Measurements from ENCODE around the gene SURF4. TPM values are rescaled to one million over a fixed set of nuclear protein-coding genes. Genes with fewer than 3 reads are reported as not detected.

The SURF4 gene
- total RNA-seq, 2 experiments from 2014 or later = 358 to 368 TPM

DNA sequence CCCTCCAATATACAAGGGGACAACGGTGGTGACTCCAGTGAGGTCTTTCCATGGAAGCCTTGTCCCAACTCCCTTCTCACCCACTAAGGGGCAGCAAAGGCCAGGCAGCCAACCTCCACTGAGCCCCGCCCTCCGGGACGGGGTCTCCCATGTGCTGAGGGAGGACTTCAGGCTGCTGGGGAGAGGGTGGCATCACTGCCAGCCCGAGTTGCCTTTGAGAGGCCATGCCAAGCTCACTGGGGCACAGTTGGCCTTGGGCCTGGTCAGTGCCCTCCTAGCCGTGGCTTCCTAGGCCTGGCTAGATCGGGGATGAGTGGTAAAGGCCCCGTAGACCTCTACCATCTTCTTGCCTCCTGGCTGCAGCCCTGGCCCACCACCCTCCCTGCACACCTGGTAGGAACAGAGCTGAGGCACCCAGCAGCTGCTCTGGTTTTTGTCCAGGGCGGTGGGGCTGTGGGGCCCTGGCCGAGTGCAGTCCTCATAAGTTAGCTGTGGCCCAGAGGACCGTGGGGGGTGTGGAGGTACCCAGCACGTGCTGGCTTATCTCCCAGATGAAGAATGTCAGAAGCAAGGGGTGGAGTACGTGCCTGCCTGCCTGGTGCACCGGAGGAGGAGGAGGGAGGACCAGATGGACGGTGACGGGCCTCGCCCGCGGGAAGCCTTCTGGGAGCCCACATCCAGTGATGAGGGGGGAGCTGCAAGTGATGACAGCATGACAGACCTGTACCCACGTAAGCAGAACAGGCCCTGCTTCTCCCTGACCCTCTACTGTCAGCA lies 16.3 kb downstream of the SURF4 start:
- H3K4me3 Mint-ChIP-seq = no peak overlapping the region
- H3K27me3 Mint-ChIP-seq = no peaks in the 10 kb centered on the region
- peak; percentile 56 for DNase-seq
- peaks cover 42% of the 10 kb centered on the region for H3K36me3 Mint-ChIP-seq
- peak overlapping the region; percentile 65 for H3K27ac Mint-ChIP-seq
- POLR2A ChIA-PET = interaction anchor here (0.6 to 14.0 kb wide), 6 partner anchors 9 to 183 kb away, joined by 3 to 381 read pairs (median 5); partner anchors contain the start of genes MED22 and RPL7A
- H3K4me1 Mint-ChIP-seq (ENCODE audit: low read depth) = peaks cover 59% of the 10 kb centered on the region
- CTCF ChIA-PET = interaction anchor here (0.8 to 7.6 kb wide), 5 partner anchors 9 to 14 kb away, joined by 3 to 69 read pairs (median 7); partner anchors contain the start of genes MED22 and RPL7A
- H3K9me3 Mint-ChIP-seq = no peaks in the 10 kb centered on the region
- intact Hi-C loops (cut with micrococcal nuclease) = loop anchor here (10.0 kb wide), 2 partner anchors 45 to 125 kb away; no protein-coding TSS in a partner anchor

- Mint-ChIP-seq H3K27ac (peak overlapping the region; percentile 39), H3K9me3 (no peaks in the 10 kb centered on the region), H3K27me3 (no peaks in the 10 kb centered on the region), H3K36me3 (peaks cover 29% of the 10 kb centered on the region), H3K4me3 (peak overlapping the region; percentile 76), H3K4me1 (ENCODE audit: low read depth) (peaks cover 59% of the 10 kb centered on the region)
- intact Hi-C loops (cut with micrococcal nuclease) = loop anchor here (10.0 kb wide), 2 partner anchors 47 to 127 kb away; no protein-coding TSS in a partner anchor
- no peak for DNase-seq
- POLR2A ChIA-PET = interaction anchor here (2.6 to 14.0 kb wide), 2 partner anchors 9 to 11 kb away, joined by 21 to 381 read pairs; partner anchors contain the start of genes MED22 and RPL7A
- CTCF ChIA-PET = interaction anchor here (0.8 to 7.6 kb wide), 3 partner anchors 14 to 47 kb away, joined by 3 to 69 read pairs (median 4); no protein-coding TSS in a partner anchor
Observed at GRCh38 chr9:133357656-133358055, 18.2 kb downstream of the SURF4 start.

- H3K36me3 Mint-ChIP-seq = peaks cover 29% of the 10 kb centered on the region
- H3K4me1 Mint-ChIP-seq (ENCODE audit: low read depth) = peaks cover 53% of the 10 kb centered on the region
Observed at GRCh38 chr9:133356391-133357091, 19.3 kb downstream of the SURF4 start, which contains the start of the genes SURF1 and SURF2. Gene SURF1 (minus strand): TSS chr9:133356487. CDS start chr9:133356453, 34 bp downstream. Gene SURF2 (plus strand): TSS chr9:133356550. CDS start chr9:133356593, 43 bp downstream.

GRCh38 chr9:133355881-133356357 lies 19.9 kb downstream of the SURF4 start:
- H3K27me3 Mint-ChIP-seq = no peaks in the 10 kb centered on the region
- POLR2A ChIA-PET = interaction anchor here (0.7 to 14.0 kb wide), 3 partner anchors 8 to 59 kb away, joined by 4 to 381 read pairs (median 21); partner anchors contain the start of genes MED22 and RPL7A
- DNase-seq = no peak
- peak overlapping the region; percentile 81 for H3K27ac Mint-ChIP-seq
- intact Hi-C loops (cut with micrococcal nuclease) = loop anchor here (1.0 to 10.0 kb wide), 4 partner anchors 8 to 129 kb away; partner anchors contain the start of genes MED22 and RPL7A
- H3K36me3 Mint-ChIP-seq = peaks cover 30% of the 10 kb centered on the region
- peaks cover 49% of the 10 kb centered on the region for H3K4me1 Mint-ChIP-seq (ENCODE audit: low read depth)
- CTCF ChIA-PET = interaction anchor here (0.7 to 7.6 kb wide), 6 partner anchors 10 to 169 kb away, joined by 3 to 69 read pairs (median 3); no protein-coding TSS in a partner anchor
- no peaks in the 10 kb centered on the region for H3K9me3 Mint-ChIP-seq
- H3K4me3 Mint-ChIP-seq = peak overlapping the region; percentile 84

More at GRCh38 chr9:133356391-133357091, 19.3 kb downstream of the SURF4 start, which contains the start of the genes SURF1 and SURF2:
- intact Hi-C loops (cut with micrococcal nuclease) = loop anchor here (1.0 to 10.0 kb wide), 4 partner anchors 8 to 128 kb away; partner anchors contain the start of genes MED22 and RPL7A
- POLR2A ChIA-PET = interaction anchor here (2.6 to 14.0 kb wide), 2 partner anchors 8 to 12 kb away, joined by 21 to 381 read pairs; partner anchors contain the start of genes MED22 and RPL7A
- peak within 1 kb of the TSS; percentile 84 for H3K4me3 Mint-ChIP-seq
- CTCF ChIA-PET = interaction anchor here (0.9 to 7.6 kb wide), 6 partner anchors 10 to 48 kb away, joined by 3 to 69 read pairs (median 3); no protein-coding TSS in a partner anchor
- no peaks in the 10 kb centered on the region for H3K27me3 Mint-ChIP-seq
- H3K27ac Mint-ChIP-seq = peak within 1 kb of the TSS; percentile 81
- DNase-seq = peak; percentile 93
- H3K9me3 Mint-ChIP-seq = no peaks in the 10 kb centered on the region

- ChIA-PET POLR2A (interaction anchor here (14.0 kb wide), 1 partner anchor 14 kb away, joined by 381 read pairs; no protein-coding TSS in a partner anchor), CTCF (interaction anchor here (1.0 to 7.6 kb wide), 3 partner anchors 16 to 211 kb away, joined by 3 to 69 read pairs (median 3); no protein-coding TSS in a partner anchor)
- H3K4me1 Mint-ChIP-seq (ENCODE audit: low read depth) = peaks cover 51% of the 10 kb centered on the region
- DNase-seq = no peak
- intact Hi-C loops (cut with micrococcal nuclease) = loop anchor here (10.0 kb wide), 2 partner anchors 50 to 130 kb away; no protein-coding TSS in a partner anchor
- no peaks in the 10 kb centered on the region for H3K9me3 Mint-ChIP-seq
- peak overlapping the region; percentile 18 for H3K27ac Mint-ChIP-seq
- H3K27me3 Mint-ChIP-seq = no peaks in the 10 kb centered on the region
- H3K36me3 Mint-ChIP-seq = peaks cover 35% of the 10 kb centered on the region
- peak overlapping the region; percentile 84 for H3K4me3 Mint-ChIP-seq
Observed at GRCh38 chr9:133354766-133355165, 21.1 kb downstream of the SURF4 start.

GRCh38 chr9:133353548-133353947 lies 22.3 kb downstream of the SURF4 start:
- intact Hi-C loops (cut with micrococcal nuclease) = loop anchor here (10.0 kb wide), 2 partner anchors 51 to 131 kb away; no protein-coding TSS in a partner anchor
- Mint-ChIP-seq H3K4me3 (no peak overlapping the region), H3K36me3 (peaks cover 40% of the 10 kb centered on the region), H3K4me1 (ENCODE audit: low read depth) (peaks cover 54% of the 10 kb centered on the region), H3K27me3 (no peaks in the 10 kb centered on the region), H3K27ac (no peak overlapping the region), H3K9me3 (no peaks in the 10 kb centered on the region)
- ChIA-PET POLR2A (interaction anchor here (0.7 to 14.0 kb wide), 3 partner anchors 14 to 62 kb away, joined by 3 to 381 read pairs (median 3); no protein-coding TSS in a partner anchor), CTCF (interaction anchor here (0.9 to 8.0 kb wide), 2 partner anchors 19 to 133 kb away, joined by 5 to 76 read pairs; no protein-coding TSS in a partner anchor)
- DNase-seq = no peak

DNA sequence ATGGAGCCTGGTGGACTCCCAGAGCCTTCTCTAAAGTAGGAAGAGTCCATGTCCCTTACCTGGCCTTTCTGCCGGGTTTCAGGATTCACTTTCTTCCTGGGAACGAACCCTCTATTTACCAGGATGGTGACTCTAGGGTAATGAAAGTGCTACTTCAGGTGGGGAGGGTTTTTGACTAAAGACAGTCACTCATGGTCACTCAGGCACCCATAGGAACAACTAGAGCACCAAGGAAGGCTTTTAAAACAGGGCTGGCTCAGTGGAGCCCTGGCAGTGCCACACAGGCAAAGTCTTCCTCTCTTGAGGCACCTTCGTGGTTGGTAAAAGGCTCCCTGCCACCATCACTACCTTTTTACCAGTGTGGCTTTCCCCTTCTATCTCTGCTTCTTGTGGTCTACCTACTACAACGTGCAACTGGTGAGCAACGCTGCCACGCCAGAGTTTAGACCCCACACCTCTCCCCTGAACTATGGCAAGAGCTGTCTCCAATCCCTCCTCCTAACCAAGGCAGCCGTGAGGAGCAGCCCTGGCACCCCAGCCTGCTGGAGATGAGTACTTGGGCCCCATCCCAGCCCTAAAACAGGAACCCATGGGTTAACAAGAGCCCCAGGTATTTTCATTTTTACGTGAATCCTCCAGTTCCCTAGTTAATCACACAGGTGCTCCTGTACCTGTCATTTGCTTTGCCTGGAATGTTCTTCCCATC lies 23.1 kb downstream of the SURF4 start:
- H3K4me3 Mint-ChIP-seq = no peak overlapping the region
- POLR2A ChIA-PET = interaction anchor here (1.2 to 14.0 kb wide), 2 partner anchors 16 to 63 kb away, joined by 3 to 381 read pairs; no protein-coding TSS in a partner anchor
- peaks cover 47% of the 10 kb centered on the region for H3K36me3 Mint-ChIP-seq
- no peaks in the 10 kb centered on the region for H3K9me3 Mint-ChIP-seq
- no peaks in the 10 kb centered on the region for H3K27me3 Mint-ChIP-seq
- H3K27ac Mint-ChIP-seq = peak overlapping the region; percentile 53
- peaks cover 48% of the 10 kb centered on the region for H3K4me1 Mint-ChIP-seq (ENCODE audit: low read depth)
- DNase-seq = no peak
- CTCF ChIA-PET = interaction anchor here (0.9 to 8.0 kb wide), 2 partner anchors 20 to 134 kb away, joined by 5 to 76 read pairs; no protein-coding TSS in a partner anchor
- intact Hi-C loops (cut with micrococcal nuclease) = loop anchor here (10.0 kb wide), 2 partner anchors 52 to 132 kb away; no protein-coding TSS in a partner anchor

DNA sequence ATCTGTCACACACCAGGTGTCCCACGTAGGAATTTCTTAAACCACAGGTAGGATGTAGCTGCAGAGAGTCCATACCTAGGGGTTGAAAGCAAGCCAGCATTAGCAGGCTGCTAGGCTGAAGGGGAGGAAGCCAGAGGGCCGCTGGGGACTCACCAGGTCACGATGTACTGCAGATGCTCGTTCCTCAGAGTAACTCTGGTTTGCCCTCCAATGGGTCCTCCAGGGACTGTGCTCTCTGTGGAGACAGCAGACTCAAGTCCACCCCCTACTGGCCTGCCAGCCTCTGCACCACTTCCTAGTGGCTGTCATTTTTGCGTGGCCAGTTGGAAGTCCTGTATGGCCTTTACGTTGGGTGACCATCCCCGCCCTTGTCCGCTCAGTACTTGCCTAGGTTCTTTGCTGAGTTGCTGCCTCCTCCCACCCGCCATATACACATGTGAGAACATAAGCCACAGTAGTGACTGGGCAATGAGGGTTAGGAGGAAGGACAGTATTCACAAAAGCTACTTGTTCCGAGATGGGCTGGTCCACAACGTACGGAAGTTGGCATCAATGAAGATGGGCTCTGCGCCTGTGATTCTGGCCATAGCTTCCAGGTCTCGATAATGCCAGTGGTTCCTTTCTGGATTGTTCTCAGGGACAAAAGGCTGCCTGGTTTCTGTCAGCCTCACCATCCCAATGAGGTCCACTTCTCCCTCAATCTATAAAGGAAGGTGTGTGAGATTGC lies 23.8 kb downstream of the SURF4 start:
- H3K9me3 Mint-ChIP-seq = no peaks in the 10 kb centered on the region
- intact Hi-C loops (cut with micrococcal nuclease) = loop anchor here (10.0 kb wide), 2 partner anchors 53 to 133 kb away; no protein-coding TSS in a partner anchor
- no peak overlapping the region for H3K4me3 Mint-ChIP-seq
- H3K4me1 Mint-ChIP-seq (ENCODE audit: low read depth) = peaks cover 41% of the 10 kb centered on the region
- peak; percentile 70 for DNase-seq
- H3K27me3 Mint-ChIP-seq = no peaks in the 10 kb centered on the region
- H3K27ac Mint-ChIP-seq = peak overlapping the region; percentile 48
- CTCF ChIA-PET = interaction anchor here (0.7 to 8.0 kb wide), 5 partner anchors 11 to 170 kb away, joined by 3 to 76 read pairs (median 5); no protein-coding TSS in a partner anchor
- peaks cover 47% of the 10 kb centered on the region for H3K36me3 Mint-ChIP-seq
- POLR2A ChIA-PET = interaction anchor here (1.7 to 14.0 kb wide), 2 partner anchors 12 to 17 kb away, joined by 4 to 381 read pairs; no protein-coding TSS in a partner anchor

- H3K4me3 Mint-ChIP-seq = no peak overlapping the region
- H3K27me3 Mint-ChIP-seq = no peaks in the 10 kb centered on the region
- peak overlapping the region; percentile 48 for H3K27ac Mint-ChIP-seq
- intact Hi-C loops (cut with micrococcal nuclease) = loop anchor here (10.0 kb wide), 2 partner anchors 53 to 133 kb away; no protein-coding TSS in a partner anchor
- ChIA-PET POLR2A (interaction anchor here (1.7 to 14.0 kb wide), 2 partner anchors 12 to 17 kb away, joined by 4 to 381 read pairs; no protein-coding TSS in a partner anchor), CTCF (interaction anchor here (0.7 to 8.0 kb wide), 6 partner anchors 10 to 170 kb away, joined by 3 to 76 read pairs (median 4); no protein-coding TSS in a partner anchor)
- H3K36me3 Mint-ChIP-seq = peaks cover 52% of the 10 kb centered on the region
- no peak for DNase-seq
- H3K4me1 Mint-ChIP-seq (ENCODE audit: low read depth) = peaks cover 45% of the 10 kb centered on the region
- no peaks in the 10 kb centered on the region for H3K9me3 Mint-ChIP-seq
Observed at GRCh38 chr9:133351526-133351907, 24.3 kb downstream of the SURF4 start.
